PC-3 (cell line): Measurements from ENCODE around the gene COL4A1. TPM values are rescaled to one million over a fixed set of nuclear protein-coding genes. Genes with fewer than 3 reads are reported as not detected.
A peak's percentile ranks its signal among the peaks of the same experiment; 100 is the strongest.

ENCODE experiments used
- ATAC-seq: fragments of 200-7000 bp; cut with Tn5 transposase; 2 replicates; pipeline ENCODE4 v1.9.1; 2020; ENCODE audit warnings: mild to moderate bottlenecking, moderate library complexity
- BruUV-seq: library from RNA; stranded (reverse); fragments of 400-500 nt; replicated peaks from 2 replicates; lab custom pipeline; 2021; lab: Mats Ljungman, UMichigan
- CTCF ChIA-PET: fragments of 300-600 bp; sonication (Branson Sonifier 250); formaldehyde crosslinking; loops from one replicate; lab custom pipeline; 2022; ENCODE audit warnings: antibody characterized with exemption; lab: Charles Lee
- POLR2A ChIA-PET: fragments of 300-600 bp; sonication (Branson Sonifier 250); formaldehyde crosslinking; loops from one replicate; lab custom pipeline; 2022; ENCODE audit warnings: antibody characterized with exemption; ENCODE audit not compliant: unreplicated experiment; lab: Charles Lee
- DNase-seq: peaks from one replicate; pipeline ENCODE4 v3.0.0-alpha.2; 2015
- H2AFZ ChIP-seq: fragments of 300-600 bp; sonication (generic); 2 replicates; pipeline ENCODE4 v1.6.0; 2016; ENCODE audit warnings: antibody characterized with exemption, low read length
- H3F3A ChIP-seq: fragments of 300-600 bp; sonication (generic); one replicate; pipeline ENCODE4 v1.6.0; 2017; ENCODE audit warnings: antibody characterized with exemption, low read length, control low read depth, mild to moderate bottlenecking; ENCODE audit not compliant: unreplicated experiment
- H3K27ac ChIP-seq: fragments of 300-600 bp; sonication (generic); 2 replicates; pipeline ENCODE4 v1.5.1; 2016; ENCODE audit warnings: mild to moderate bottlenecking, low read length
- H3K27me3 ChIP-seq: fragments of 300-600 bp; sonication (generic); 2 replicates; pipeline ENCODE4 v1.6.1; 2016; ENCODE audit warnings: low read length, mixed read lengths
- H3K36me3 ChIP-seq: fragments of 300-600 bp; sonication (generic); 2 replicates; pipeline ENCODE4 v1.6.1; 2016; ENCODE audit warnings: low read depth, mixed run types, low read length, mixed read lengths
- H3K4me1 ChIP-seq: fragments of 300-600 bp; sonication (generic); 2 replicates; pipeline ENCODE4 v1.5.1; 2016; ENCODE audit warnings: low read length; ENCODE audit not compliant: insufficient read depth
- H3K4me2 ChIP-seq: fragments of 300-600 bp; sonication (generic); 2 replicates; pipeline ENCODE4 v1.6.0; 2016; ENCODE audit warnings: low read length
- H3K4me3 ChIP-seq: fragments of 300-600 bp; sonication (generic); 2 replicates; pipeline ENCODE4 v1.5.1; 2016; ENCODE audit warnings: mild to moderate bottlenecking, low read length, mixed read lengths
- H3K79me2 ChIP-seq: fragments of 300-600 bp; sonication (generic); 2 replicates; pipeline ENCODE4 v1.6.1; 2017; ENCODE audit warnings: low read length, mixed read lengths
- H3K9ac ChIP-seq: fragments of 300-600 bp; sonication (generic); 2 replicates; pipeline ENCODE4 v1.6.0; 2016; ENCODE audit warnings: mild to moderate bottlenecking, low read length
- H3K9me2 ChIP-seq: fragments of 300-600 bp; sonication (generic); replicated peaks from 2 replicates; pipeline ENCODE4 v1.6.1; 2016; ENCODE audit warnings: mixed run types, low read length, mixed read lengths
- H3K9me3 ChIP-seq: fragments of 300-600 bp; sonication (generic); 2 replicates; pipeline ENCODE4 v1.6.1; 2016; ENCODE audit warnings: low read length, mixed read lengths
- H4K20me1 ChIP-seq: fragments of 300-600 bp; sonication (generic); 2 replicates; pipeline ENCODE4 v1.6.1; 2016; ENCODE audit warnings: low read length, mixed read lengths
- EZH2 ChIP-seq: fragments of 300-600 bp; sonication (generic); IDR thresholded peaks from one replicate; pipeline ENCODE4 v1.6.1; 2017; ENCODE audit warnings: antibody characterized with exemption, mild to moderate bottlenecking, low read length; ENCODE audit not compliant: unreplicated experiment
- EZH2phosphoT487 ChIP-seq: fragments of 300-600 bp; sonication (generic); IDR thresholded peaks from 2 replicates; pipeline ENCODE4 v1.6.1; 2018; ENCODE audit warnings: mild to moderate bottlenecking, antibody characterized with exemption, low read length, borderline replicate concordance
- intact Hi-C: fragments of 100-400 bp; cut with micrococcal nuclease; formaldehyde crosslinking; loops from 2 replicates; pipeline ENCODE4 v1.9.0; 2023
- total RNA-seq: library from RNA; depleted of rRNA; stranded (reverse); fragments of >200 nt; gene quantifications from 2 replicates; pipeline ENCODE4 v1.2.3, GENCODE V29; 2014
- TF ChIP-seq, protein P1 (sequence below): fragments of 300-600 bp; sonication (generic); conservative IDR thresholded peaks from 2 replicates; pipeline ENCODE4 v1.5.1; 2017; ENCODE audit warnings: antibody characterized with exemption, low read depth, mild to moderate bottlenecking, low read length

COL4A1 gene
- total RNA-seq, 1 experiment from 2014 or later = 48.7 TPM

DNA sequence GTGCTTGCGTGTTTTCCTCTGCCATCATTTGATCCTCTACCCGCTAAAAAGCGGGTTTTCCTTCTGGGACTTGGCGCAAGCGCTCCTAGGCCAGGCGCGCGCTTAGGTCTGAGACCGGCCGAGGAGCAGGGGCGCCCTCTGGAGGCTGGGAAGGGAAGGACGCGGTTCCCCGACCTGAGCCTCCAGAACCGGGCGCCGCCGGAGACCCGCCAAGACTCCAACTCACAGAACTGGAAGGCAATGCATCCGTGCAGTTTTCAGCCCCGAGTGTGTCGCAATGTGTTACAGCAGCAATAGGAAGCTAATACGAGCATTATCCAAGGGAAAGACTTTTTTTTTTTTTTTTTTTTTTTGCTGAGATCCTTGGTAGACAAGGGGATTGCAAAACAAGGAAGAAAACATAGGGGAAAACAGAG is 190.9 kb downstream of the COL4A1 start:
- H3K4me2 ChIP-seq = peak overlapping the region; percentile 43; the same call in 1 of the 2 replicates
- no peaks in the 10 kb centered on the region for H3K9me2 ChIP-seq
- H3K9me3 ChIP-seq = no peaks in the 10 kb centered on the region
- no peak overlapping the region for H3K4me3 ChIP-seq
- ChIA-PET POLR2A (no interaction called here), CTCF (no interaction called here)
- H3F3A ChIP-seq = no peaks in the 10 kb centered on the region
- peaks cover 38% of the 10 kb centered on the region for H3K4me1 ChIP-seq
- ATAC-seq (peak; percentile 50; the same call in 1 of the 2 replicates), DNase-seq (peak; percentile 76)
- TF ChIP-seq EZH2phosphoT487 = no peak
- TF ChIP-seq, protein P1, sequence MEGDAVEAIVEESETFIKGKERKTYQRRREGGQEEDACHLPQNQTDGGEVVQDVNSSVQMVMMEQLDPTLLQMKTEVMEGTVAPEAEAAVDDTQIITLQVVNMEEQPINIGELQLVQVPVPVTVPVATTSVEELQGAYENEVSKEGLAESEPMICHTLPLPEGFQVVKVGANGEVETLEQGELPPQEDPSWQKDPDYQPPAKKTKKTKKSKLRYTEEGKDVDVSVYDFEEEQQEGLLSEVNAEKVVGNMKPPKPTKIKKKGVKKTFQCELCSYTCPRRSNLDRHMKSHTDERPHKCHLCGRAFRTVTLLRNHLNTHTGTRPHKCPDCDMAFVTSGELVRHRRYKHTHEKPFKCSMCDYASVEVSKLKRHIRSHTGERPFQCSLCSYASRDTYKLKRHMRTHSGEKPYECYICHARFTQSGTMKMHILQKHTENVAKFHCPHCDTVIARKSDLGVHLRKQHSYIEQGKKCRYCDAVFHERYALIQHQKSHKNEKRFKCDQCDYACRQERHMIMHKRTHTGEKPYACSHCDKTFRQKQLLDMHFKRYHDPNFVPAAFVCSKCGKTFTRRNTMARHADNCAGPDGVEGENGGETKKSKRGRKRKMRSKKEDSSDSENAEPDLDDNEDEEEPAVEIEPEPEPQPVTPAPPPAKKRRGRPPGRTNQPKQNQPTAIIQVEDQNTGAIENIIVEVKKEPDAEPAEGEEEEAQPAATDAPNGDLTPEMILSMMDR = peak; percentile 85
- no peak overlapping the region for H3K27ac ChIP-seq
- H3K9ac ChIP-seq = no peak overlapping the region
- H3K36me3 ChIP-seq = no peaks in the 10 kb centered on the region
- no peaks in the 10 kb centered on the region for H3K27me3 ChIP-seq
- H3K79me2 ChIP-seq = no peaks in the 10 kb centered on the region
- no TSS peak for BruUV-seq
- H4K20me1 ChIP-seq = no peaks in the 10 kb centered on the region
- peak overlapping the region; percentile 42; the same call in 1 of the 2 replicates for H2AFZ ChIP-seq
- intact Hi-C loops = loop anchor here (5.0 to 10.0 kb wide), 2 partner anchors 771 to 1199 kb away; no protein-coding TSS in a partner anchor

DNA sequence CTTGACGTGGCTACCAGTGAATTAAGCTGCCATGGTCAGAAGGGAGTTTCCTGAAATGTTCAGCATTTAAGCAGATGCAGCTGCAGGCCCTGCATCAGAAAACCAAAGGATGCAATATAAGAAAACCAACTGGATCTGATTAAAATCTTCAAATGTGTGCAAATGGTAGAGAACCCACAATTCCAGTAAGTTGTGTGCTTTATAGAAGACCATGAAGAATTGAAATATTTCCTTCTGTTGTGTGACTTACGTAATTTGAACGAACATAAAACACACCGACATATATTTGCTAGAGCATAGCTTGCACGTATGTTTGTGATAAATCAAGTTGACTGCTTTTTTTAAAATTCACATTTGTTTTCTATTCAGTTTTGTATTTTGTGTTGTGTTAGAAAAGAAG is 191.4 kb downstream of the COL4A1 start:
- Histone ChIP-seq H3K79me2 (no peaks in the 10 kb centered on the region), H3K9ac (no peak overlapping the region), H3K4me1 (peaks cover 34% of the 10 kb centered on the region), H3K27ac (no peak overlapping the region), H4K20me1 (no peaks in the 10 kb centered on the region), H2AFZ (no peak overlapping the region), H3K4me2 (peak overlapping the region; percentile 43; the same call in 1 of the 2 replicates), H3K9me2 (no peaks in the 10 kb centered on the region), H3K9me3 (no peaks in the 10 kb centered on the region), H3K4me3 (no peak overlapping the region), H3K27me3 (no peaks in the 10 kb centered on the region), H3F3A (no peaks in the 10 kb centered on the region), H3K36me3 (no peaks in the 10 kb centered on the region)
- ChIA-PET CTCF (no interaction called here), POLR2A (no interaction called here)
- TF ChIP-seq EZH2 (no peak), EZH2phosphoT487 (no peak)
- TF ChIP-seq, protein P1 = no peak
- intact Hi-C loops = loop anchor here (5.0 to 10.0 kb wide), 2 partner anchors 771 to 1198 kb away; no protein-coding TSS in a partner anchor
- no peak for DNase-seq
- BruUV-seq = no TSS peak
- no peak for ATAC-seq

DNA sequence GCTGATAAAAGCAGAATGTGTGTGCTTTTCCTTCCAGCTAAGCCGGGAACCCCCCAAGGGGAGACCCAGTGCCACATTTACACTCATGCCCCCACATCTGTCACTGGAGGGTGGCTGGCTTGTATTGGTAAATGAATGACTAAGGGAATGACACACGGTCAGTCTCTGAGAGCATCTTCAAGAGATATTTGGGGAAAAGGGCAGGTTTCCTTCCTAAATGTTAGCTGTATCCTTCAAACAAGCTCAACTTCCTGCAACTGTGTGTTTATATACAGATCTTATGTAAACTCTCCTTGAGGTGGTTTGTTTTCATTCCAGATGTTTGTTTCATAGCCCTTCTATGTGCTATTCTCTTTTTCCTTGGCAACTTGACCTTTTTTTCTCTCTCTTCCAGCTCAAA is 192.6 kb downstream of the COL4A1 start:
- BruUV-seq = no TSS peak
- TF ChIP-seq EZH2phosphoT487 (no peak), EZH2 (no peak)
- TF ChIP-seq, protein P1 = no peak
- peak overlapping the region; percentile 41; the same call in 1 of the 2 replicates for H3K4me2 ChIP-seq
- no peaks in the 10 kb centered on the region for H3K36me3 ChIP-seq
- ATAC-seq (peak; percentile 54), DNase-seq (peak; percentile 44)
- peaks cover 28% of the 10 kb centered on the region for H3K4me1 ChIP-seq
- no peaks in the 10 kb centered on the region for H3K9me2 ChIP-seq
- no peak overlapping the region for H3K4me3 ChIP-seq
- no peaks in the 10 kb centered on the region for H3F3A ChIP-seq
- H2AFZ ChIP-seq = no peak overlapping the region
- intact Hi-C loops = loop anchor here (5.0 to 10.0 kb wide), 3 partner anchors 502 to 842 kb away; no protein-coding TSS in a partner anchor
- POLR2A ChIA-PET = interaction anchor here (0.6 kb wide), 1 partner anchor 486 kb away, joined by 3 read pairs; no protein-coding TSS in a partner anchor
- H3K27me3 ChIP-seq = no peaks in the 10 kb centered on the region
- H3K9me3 ChIP-seq = no peaks in the 10 kb centered on the region
- H3K27ac ChIP-seq = no peak overlapping the region
- CTCF ChIA-PET = interaction anchor here (0.5 to 1.0 kb wide), 2 partner anchors 331 to 778 kb away, joined by 3 to 4 read pairs; no protein-coding TSS in a partner anchor
- H3K9ac ChIP-seq = no peak overlapping the region
- no peaks in the 10 kb centered on the region for H3K79me2 ChIP-seq
- no peaks in the 10 kb centered on the region for H4K20me1 ChIP-seq
